Hepatocyte (in vitro differentiated cells): ENCODE results near the gene AUTS2. TPM values are rescaled to one million over a fixed set of nuclear protein-coding genes. Genes with fewer than 3 reads are reported as not detected.

Experiments
- DNase-seq: peaks from one replicate; pipeline ENCODE4 v3.0.0-alpha.2; 2016; ENCODE audit warnings: low spot score
- H2AFZ ChIP-seq: fragments of 200-600 bp; sonication (generic); 2 replicates; pipeline ENCODE4 v1.6.0; 2016; ENCODE audit warnings: antibody characterized with exemption, mild to moderate bottlenecking
- H3K27ac ChIP-seq: fragments of 200-600 bp; sonication (generic); 2 replicates; pipeline ENCODE4 v1.5.1; 2016; ENCODE audit warnings: mild to moderate bottlenecking
- H3K27me3 ChIP-seq: fragments of 200-600 bp; sonication (generic); 2 replicates; pipeline ENCODE4 v1.6.1; 2016
- H3K36me3 ChIP-seq: fragments of 200-600 bp; sonication (generic); replicated peaks from 2 replicates; pipeline ENCODE4 v1.5.1; 2016; ENCODE audit warnings: low read depth; ENCODE audit not compliant: insufficient read depth
- H3K4me1 ChIP-seq: fragments of 200-600 bp; sonication (generic); 2 replicates; pipeline ENCODE4 v1.5.1; 2016; ENCODE audit warnings: mild to moderate bottlenecking, moderate library complexity; ENCODE audit not compliant: insufficient read depth
- H3K4me2 ChIP-seq: fragments of 200-600 bp; sonication (generic); 2 replicates; pipeline ENCODE4 v1.6.0; 2016
- H3K4me3 ChIP-seq: fragments of 200-600 bp; sonication (generic); 2 replicates; pipeline ENCODE4 v1.5.1; 2016; ENCODE audit warnings: mild to moderate bottlenecking
- H3K79me2 ChIP-seq: fragments of 200-600 bp; sonication (generic); 2 replicates; pipeline ENCODE4 v1.6.0; 2017; ENCODE audit warnings: mild to moderate bottlenecking
- H3K9me2 ChIP-seq: fragments of 200-600 bp; sonication (generic); replicated peaks from 2 replicates; pipeline ENCODE4 v1.6.0; 2017; ENCODE audit warnings: mild to moderate bottlenecking; ENCODE audit not compliant: insufficient read depth
- H3K9me3 ChIP-seq: fragments of 200-600 bp; sonication (generic); 2 replicates; pipeline ENCODE4 v1.5.1; 2016; ENCODE audit warnings: low read depth, mild to moderate bottlenecking
- H4K20me1 ChIP-seq: fragments of 200-600 bp; sonication (generic); 2 replicates; pipeline ENCODE4 v1.6.0; 2016; ENCODE audit warnings: mild to moderate bottlenecking; ENCODE audit not compliant: insufficient read depth, poor library complexity, severe bottlenecking
- CTCF ChIP-seq: fragments of 200-600 bp; sonication (generic); IDR thresholded peaks from 2 replicates; pipeline ENCODE4 v1.5.1; 2016; ENCODE audit warnings: antibody characterized with exemption, mild to moderate bottlenecking; ENCODE audit not compliant: poor library complexity
- EZH2 ChIP-seq: fragments of 200-600 bp; sonication (generic); IDR thresholded peaks from 2 replicates; pipeline ENCODE4 v1.6.1; 2016; ENCODE audit warnings: antibody characterized with exemption, mild to moderate bottlenecking, borderline replicate concordance
- EZH2phosphoT487 ChIP-seq: fragments of 200-600 bp; sonication (generic); IDR thresholded peaks from one replicate; pipeline ENCODE4 v1.6.1; 2018; ENCODE audit warnings: antibody characterized with exemption, mild to moderate bottlenecking, low read depth, moderate library complexity; ENCODE audit not compliant: unreplicated experiment, severe bottlenecking
- WGBS: methylation state at CpG from one replicate; pipeline ENCODE4 v1.1.6; 2016; ENCODE audit warnings: low lambda C conversion rate; ENCODE audit errors: missing lambda C conversion rate; 5-methylcytosine and 5-hydroxymethylcytosine counted together
- polyA plus RNA-seq: library from polyadenylated mRNA; unstranded; fragments of >200 nt; fragmentation: Nextera tagmentation; extraction: Ambion mirVana; gene quantifications from 2 replicates; pipeline ENCODE4 v1.2.1, GENCODE V29; 2016
- total RNA-seq: library from RNA; depleted of rRNA; stranded (reverse); fragments of >200 nt; gene quantifications from 2 replicates; pipeline ENCODE4 v1.2.3, GENCODE V29; 2014

Gene AUTS2
- total and polyA plus RNA-seq, 2 experiments from 2014 or later, result 34.4 to 40.9 TPM

- WGBS, result 63% methylated on average over 17 of the region's 17 CpGs
- peak overlapping the region; percentile 48 for H3K4me2 ChIP-seq
- DNase-seq, result no peak
Observed at GRCh38 chr7:70638158-70639107, 1040.2 kb downstream of the AUTS2 start.

GRCh38 chr7:70640266-70640833, 1042.1 kb downstream of the AUTS2 start:
- TF ChIP-seq EZH2phosphoT487 (no peak), EZH2 (no peak), CTCF (no peak)
- no peaks in the 10 kb centered on the region for H3K9me2 ChIP-seq
- no peaks in the 10 kb centered on the region for H4K20me1 ChIP-seq
- no peak overlapping the region for H2AFZ ChIP-seq
- peak; percentile 42 for DNase-seq
- H3K4me1 ChIP-seq, result peaks cover 16% of the 10 kb centered on the region
- no peaks in the 10 kb centered on the region for H3K36me3 ChIP-seq
- H3K4me2 ChIP-seq, result no peak overlapping the region
- H3K79me2 ChIP-seq, result no peaks in the 10 kb centered on the region
- WGBS, result 81% methylated on average over 5 of the region's 5 CpGs
- H3K27ac ChIP-seq, result peak overlapping the region; percentile 20
- H3K27me3 ChIP-seq, result no peaks in the 10 kb centered on the region
- no peak overlapping the region for H3K4me3 ChIP-seq
- H3K9me3 ChIP-seq, result no peaks in the 10 kb centered on the region

More at GRCh38 chr7:70638158-70639107, 1040.2 kb downstream of the AUTS2 start:
- Histone ChIP-seq H3K4me1 (peaks cover 16% of the 10 kb centered on the region), H3K4me3 (no peak overlapping the region), H3K79me2 (no peaks in the 10 kb centered on the region), H3K27me3 (no peaks in the 10 kb centered on the region), H4K20me1 (no peaks in the 10 kb centered on the region), H3K27ac (no peak overlapping the region), H3K36me3 (no peaks in the 10 kb centered on the region), H3K9me3 (no peaks in the 10 kb centered on the region), H2AFZ (no peak overlapping the region), H3K9me2 (no peaks in the 10 kb centered on the region)
- TF ChIP-seq EZH2phosphoT487 (no peak), CTCF (no peak), EZH2 (no peak)

DNA sequence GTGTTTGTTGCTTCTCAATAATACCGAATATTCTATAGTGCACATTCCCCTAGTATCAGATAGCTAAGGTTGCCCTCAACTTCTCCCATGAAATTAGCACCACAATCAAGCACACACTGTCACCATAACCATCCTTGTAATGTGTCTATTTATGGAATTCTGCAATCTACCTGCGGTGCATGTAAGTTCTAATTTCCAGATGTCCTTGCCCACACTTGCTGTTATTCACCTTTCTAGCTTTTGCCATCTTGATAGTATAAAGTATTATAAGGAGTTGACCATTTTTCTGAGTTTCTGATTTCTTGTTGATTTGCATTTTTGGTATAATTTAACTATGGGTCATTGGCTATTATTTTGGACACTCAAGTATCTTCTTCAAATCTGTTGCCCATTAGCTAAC, 1043.6 kb downstream of the AUTS2 start:
- no peaks in the 10 kb centered on the region for H3K9me3 ChIP-seq
- H4K20me1 ChIP-seq, result no peaks in the 10 kb centered on the region
- H3K4me1 ChIP-seq, result peaks cover 16% of the 10 kb centered on the region
- H3K27me3 ChIP-seq, result no peaks in the 10 kb centered on the region
- H3K9me2 ChIP-seq, result no peaks in the 10 kb centered on the region
- no peak overlapping the region for H3K4me2 ChIP-seq
- WGBS, result 96% methylated on average over 2 of the region's 2 CpGs
- no peak overlapping the region for H3K27ac ChIP-seq
- no peak for TF ChIP-seq EZH2
- TF ChIP-seq EZH2phosphoT487, result no peak
- TF ChIP-seq CTCF, result no peak
- no peaks in the 10 kb centered on the region for H3K36me3 ChIP-seq
- no peak overlapping the region for H2AFZ ChIP-seq
- H3K4me3 ChIP-seq, result no peak overlapping the region
- no peak for DNase-seq
- no peaks in the 10 kb centered on the region for H3K79me2 ChIP-seq
